Measurements from ENCODE around the gene RRAD.

RRAD gene

DNA sequence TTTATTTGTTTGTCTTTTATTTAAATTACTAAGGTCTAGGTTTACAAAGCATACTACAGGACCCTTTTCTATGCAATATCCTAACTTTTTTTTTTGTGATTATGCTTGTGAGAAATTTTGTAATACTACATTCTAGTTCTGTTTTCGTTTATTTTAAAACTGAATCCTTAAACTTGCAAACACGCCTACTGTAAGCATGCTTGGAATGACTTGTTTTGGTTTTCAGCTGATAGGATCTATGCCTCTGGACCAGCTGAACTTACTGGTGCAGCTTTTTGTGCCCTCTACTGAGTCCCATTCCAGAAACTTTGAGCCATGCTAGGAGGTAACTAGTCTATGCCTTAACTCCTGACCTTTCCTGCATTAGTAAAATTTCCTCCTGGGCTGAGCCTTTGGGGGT is 39.0 kb downstream of the RRAD start:
- in situ Hi-C loops (cut with HindIII; ENCODE audit: low sequenced_read_pairs), result no loop called here

DNA sequence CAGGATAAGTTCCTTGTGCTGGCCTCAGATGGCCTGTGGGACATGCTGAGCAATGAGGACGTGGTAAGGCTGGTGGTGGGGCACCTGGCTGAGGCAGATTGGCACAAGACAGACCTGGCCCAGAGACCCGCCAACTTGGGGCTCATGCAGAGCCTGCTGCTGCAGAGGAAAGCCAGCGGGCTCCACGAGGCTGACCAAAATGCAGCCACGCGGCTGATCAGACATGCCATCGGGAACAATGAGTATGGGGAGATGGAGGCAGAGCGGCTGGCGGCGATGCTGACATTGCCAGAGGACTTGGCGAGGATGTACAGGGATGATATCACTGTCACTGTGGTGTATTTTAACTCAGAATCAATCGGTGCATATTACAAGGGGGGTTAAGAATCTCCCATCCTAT is 39.8 kb downstream of the RRAD start:
- in situ Hi-C loops (cut with HindIII; ENCODE audit: low sequenced_read_pairs), result no loop called here

DNA sequence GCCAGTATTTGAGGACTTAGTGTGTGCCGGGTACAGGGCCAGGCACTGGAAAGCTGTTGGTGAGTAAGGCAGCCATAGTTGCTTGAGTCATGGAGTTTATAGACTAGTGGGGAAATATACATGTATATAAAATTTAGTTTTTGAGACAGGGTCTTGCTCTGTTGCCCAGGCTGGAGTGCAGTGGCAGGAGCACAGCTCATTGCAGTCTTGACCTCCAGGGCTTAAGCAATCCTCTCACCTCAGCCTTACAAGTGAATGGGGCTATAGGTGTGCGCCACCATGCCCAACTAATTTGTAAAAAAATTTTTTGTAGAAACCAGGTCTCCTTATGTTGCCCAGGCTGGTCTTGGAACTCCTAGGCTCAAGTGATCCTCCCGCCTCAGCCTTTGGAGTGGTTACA is 42.6 kb downstream of the RRAD start:
- in situ Hi-C loops (cut with HindIII; ENCODE audit: low sequenced_read_pairs), result loop anchor here (5.0 kb wide), 1 partner anchor 55 kb away; the partner anchor contains the start of gene CES2

DNA sequence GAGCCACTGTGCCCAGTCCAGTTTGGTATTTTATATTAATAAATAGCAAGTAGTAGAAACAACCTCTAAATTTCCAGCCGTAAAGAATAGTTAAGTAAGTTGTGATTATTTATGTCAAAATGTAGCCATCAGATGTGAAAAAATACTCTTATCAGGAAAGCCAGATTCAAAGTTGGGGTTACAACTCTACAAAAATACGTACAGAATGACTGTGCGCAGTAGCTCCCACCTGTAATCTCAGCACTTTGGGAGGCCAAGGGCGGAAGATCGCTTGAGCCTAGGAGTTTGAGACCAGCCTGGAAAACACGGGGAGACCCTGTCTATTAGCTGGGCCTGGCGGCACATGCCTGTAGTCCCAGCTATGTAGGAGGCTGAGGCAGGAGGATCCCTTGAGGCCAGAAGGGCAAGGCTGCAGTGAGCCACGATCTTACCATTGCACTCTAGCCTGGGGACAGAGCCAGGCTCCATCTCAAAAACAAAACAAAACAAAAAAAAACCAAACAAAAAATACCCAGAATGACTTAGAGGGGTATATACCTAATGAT is 43.3 kb downstream of the RRAD start:
- in situ Hi-C loops (cut with HindIII; ENCODE audit: low sequenced_read_pairs), result loop anchor here (5.0 kb wide), 1 partner anchor 55 kb away; the partner anchor contains the start of gene CES2

DNA sequence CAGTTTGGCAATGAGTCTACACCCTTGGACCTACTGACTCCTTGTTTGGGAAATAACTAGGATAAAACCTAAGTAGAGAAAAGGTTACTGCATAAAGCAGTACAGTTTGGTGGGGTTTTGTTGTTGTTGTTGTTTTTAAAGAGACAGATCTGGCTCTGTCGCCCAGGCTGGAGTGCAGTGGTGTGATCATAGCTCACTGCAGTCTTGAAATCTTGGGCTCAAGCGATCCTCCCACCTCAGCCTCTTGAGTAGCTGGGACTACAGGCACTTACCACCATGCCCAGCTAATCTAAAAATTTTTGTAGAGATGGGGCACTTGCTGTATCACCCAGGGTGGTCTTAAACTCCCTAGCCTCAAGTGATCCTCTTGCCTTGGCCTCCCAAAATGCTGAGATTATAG is 43.8 kb downstream of the RRAD start:
- in situ Hi-C loops (cut with HindIII; ENCODE audit: low sequenced_read_pairs), result loop anchor here (5.0 kb wide), 1 partner anchor 56 kb away; the partner anchor contains the start of gene CES2

DNA sequence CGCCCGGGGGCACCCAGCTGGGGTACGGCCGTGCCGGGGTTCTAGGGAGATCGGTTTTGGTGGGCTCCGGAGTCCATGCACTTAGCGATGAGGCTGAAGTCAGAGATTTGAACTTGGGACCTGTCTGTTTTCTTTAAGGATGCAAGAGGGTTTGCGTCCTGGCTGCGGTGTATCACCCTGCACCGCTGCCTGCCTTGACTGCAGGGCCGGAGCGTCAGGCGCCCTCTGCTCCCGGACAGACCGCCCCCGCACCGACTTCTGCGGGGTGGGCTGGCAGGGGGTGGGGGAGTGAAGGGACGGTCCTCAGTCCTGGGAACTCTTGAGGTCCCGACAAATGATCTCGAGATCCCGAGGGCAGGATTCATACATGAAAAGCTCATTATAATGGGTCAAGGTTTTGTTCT is 44.3 kb downstream of the RRAD start:
- in situ Hi-C loops (cut with HindIII; ENCODE audit: low sequenced_read_pairs), result loop anchor here (5.0 kb wide), 1 partner anchor 56 kb away; the partner anchor contains the start of gene CES2

DNA sequence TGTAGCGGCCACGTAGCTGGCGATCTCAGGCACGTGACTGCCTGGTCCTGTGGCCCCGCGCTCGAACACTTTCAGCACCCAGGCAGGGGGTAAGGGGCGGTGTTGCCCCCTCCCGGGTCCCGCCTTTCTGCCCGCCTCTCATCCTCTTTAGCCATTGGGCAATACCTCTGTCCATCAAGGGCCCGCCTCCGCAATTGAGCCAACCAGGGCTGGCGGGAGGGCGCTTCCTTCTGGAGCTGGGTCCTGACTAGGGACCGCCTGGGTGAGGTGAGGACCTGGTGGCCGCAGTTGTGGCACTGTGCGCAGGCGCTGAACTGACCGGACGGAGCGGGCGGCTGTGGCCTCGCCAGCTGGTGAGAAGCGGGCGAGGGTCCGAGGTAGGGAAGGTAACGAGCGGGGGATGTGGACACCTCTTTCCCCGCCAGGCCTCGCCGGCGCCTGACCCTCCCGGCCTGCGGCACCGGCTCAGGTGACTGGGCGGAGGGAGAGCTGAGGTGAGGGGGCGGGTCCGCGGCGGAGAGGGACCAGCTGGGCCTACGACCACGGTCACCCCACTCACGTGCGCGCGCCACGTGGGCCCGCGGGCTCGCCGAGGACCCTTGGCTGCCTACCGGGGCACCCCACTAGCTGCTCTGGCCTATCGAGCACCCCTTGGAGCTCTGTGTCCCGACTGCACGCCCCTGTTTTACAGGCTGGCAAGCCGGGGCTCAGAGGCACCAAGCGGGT is 44.9 kb downstream of the RRAD start, which contains the start of gene PDP2:
PDP2 (plus strand) TSS at position 228 of the 726 bp plus-strand sequence. CDS start 3,770 bp downstream, outside the sequence.
- in situ Hi-C loops (cut with HindIII; ENCODE audit: low sequenced_read_pairs), result loop anchor here (5.0 kb wide), 1 partner anchor 57 kb away; the partner anchor contains the start of gene CES2

DNA sequence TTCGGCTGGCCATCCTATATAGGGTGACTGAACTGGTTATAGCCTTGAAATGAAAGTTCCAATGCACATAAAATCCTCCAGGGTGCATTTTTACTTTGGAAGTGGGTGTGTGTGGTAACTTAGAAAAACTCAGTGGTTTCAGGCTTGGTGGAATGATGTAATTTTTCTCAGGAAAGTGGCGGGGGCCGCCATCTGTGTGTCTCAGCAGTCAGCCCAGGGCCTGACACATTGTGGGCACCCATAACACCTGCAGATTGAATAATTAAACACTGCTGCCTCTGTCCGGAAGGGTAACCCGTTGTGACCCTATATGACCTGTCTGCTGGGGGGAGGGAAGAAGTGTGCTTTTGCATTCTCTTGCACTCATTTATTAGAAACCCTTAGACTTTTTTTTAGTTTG is 47.3 kb downstream of the RRAD start:
- in situ Hi-C loops (cut with HindIII; ENCODE audit: low sequenced_read_pairs), result no loop called here

DNA sequence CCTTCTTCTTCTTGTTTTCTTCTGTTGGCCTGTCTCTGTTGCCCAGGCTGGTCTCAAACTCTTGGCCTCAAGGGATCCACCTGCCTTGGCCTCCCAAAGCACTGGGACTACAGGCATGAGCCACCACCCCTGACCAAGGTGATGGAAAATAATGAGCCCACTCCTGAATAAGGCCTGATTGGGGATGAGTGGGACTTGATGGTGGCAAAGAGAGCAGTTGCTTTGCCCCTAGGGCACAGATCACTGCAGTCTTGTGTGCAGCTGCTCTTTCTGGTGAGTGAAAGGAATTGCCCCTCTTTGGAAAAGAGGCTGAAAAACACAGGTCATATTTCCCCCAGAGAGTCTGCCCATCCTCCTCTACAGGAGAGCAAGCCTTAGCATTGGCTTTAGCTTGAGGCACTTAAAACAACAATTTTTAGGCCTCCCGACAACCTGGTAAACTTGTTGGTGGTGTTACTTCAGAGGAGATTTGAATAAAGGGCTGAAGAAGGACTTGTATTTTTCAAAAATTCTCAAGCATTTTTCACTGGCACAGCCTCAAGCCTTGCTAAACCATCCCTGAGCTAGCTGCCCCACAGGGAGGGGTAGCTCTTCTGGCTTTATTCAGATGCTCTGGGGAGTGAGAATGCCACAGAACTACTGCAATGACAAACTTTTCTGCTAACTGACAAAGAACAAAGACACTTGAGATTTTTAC is 51.1 kb downstream of the RRAD start:
- in situ Hi-C loops (cut with HindIII; ENCODE audit: low sequenced_read_pairs), result no loop called here

DNA sequence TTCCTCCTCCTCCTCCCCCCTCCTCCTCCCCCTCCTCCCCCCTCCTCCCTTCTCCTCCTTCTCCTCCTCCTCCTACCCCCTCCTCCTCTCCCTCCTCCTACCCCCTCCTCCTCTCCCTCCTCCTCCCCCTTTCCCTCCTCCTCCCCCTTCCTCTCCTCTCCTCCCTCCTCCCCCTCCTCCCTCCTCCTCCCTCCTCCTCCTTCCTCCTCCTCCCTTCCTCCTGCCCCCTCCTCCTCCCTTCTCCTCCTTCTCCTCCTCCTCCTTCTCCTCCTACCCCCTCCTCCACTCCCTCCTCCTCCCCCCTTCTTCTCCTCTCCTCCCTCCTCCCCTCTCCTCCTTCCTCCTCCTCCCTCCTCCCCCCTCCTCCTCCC is 51.7 kb downstream of the RRAD start:
- in situ Hi-C loops (cut with HindIII; ENCODE audit: low sequenced_read_pairs), result no loop called here

DNA sequence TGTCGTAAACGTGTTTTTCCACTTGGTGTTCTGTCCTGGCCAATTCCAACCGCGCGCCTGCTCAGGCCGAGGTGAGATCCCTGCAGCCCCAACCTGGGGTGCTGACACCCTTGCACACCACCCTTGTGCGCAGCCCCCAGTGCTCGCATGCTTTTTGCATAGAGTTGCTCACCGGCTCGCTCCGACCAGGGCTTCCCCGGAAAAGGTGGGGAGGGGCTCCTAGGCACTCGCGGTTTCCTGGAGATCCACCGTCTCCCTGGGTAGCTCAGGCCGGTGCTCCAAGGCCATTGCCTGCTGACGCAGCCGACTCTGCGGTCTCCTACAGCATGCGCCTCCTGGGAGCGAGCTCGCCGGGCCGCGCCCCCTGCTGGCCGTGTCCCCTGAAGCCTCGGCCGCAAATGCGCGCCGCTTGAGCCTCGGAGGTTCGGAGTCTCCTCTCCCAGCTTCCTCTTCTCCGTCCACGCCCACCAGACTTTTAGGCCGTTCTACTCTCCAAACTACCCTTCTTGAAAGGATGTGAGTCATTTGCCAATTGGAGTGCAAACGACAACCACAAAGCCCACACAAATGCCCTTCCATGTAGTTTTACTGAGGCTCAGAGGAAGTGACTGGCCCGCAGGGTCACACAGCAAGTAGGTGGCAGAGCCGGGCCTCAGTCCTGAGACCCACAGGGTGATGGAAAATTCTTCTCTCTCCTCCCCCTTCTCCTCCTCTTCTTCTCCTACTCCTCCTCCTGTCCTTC is 52.2 kb downstream of the RRAD start:
- in situ Hi-C loops (cut with HindIII; ENCODE audit: low sequenced_read_pairs), result no loop called here

DNA sequence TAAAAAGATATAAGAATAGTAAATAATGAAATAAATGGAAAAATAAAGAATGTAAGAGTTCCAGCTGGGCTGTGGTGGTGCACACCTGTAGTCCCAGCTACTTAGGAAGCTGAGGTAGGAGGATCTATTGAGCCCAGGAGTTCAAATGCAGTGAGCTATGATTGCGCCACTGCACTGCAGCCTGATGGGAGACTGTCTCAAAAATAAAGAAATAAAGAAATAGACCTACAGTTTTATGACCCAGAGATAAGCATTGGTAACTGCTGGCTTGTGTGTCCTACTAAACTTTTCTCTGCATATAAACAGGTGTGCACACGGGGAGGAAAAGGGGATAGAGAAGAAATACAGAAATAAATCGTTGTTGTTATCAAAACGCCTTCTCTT is 52.8 kb downstream of the RRAD start:
- in situ Hi-C loops (cut with HindIII; ENCODE audit: low sequenced_read_pairs), result no loop called here

DNA sequence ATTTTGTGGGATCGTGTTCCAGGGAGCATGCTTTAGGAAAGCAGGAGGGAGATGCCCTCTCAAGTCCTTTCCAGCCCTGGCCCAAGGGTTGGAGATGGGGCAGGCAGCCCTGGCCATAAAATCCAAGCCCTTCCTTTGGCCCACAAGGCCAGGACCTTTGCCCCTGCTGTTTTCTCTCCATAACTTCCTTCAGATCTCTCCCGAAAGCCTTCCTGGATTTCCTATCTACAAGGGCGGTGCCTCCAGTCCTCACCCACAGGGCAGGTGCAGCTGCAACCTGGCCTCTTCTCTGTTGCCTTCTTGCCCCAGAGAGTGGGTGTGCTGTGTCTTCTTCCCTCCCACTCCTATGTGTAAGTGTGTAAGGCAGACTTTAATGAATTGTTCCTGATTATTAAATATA is 53.5 kb downstream of the RRAD start:
- in situ Hi-C loops (cut with HindIII; ENCODE audit: low sequenced_read_pairs), result no loop called here

Measured in endothelial cell of hepatic sinusoid (primary cell).